Myometrial cell (primary cell): ENCODE results near the gene EPS15. TPM values are rescaled to one million over a fixed set of nuclear protein-coding genes. Genes with fewer than 3 reads are reported as not detected.

Experiments used
- total RNA-seq: library from RNA; depleted of rRNA; stranded (reverse); fragments of >200 nt; gene quantifications from 2 replicates; pipeline ENCODE4 v1.2.3, GENCODE V29; 2015

EPS15 gene
- total RNA-seq, result 36.2 and 57.9 TPM in 2 replicates

DNA sequence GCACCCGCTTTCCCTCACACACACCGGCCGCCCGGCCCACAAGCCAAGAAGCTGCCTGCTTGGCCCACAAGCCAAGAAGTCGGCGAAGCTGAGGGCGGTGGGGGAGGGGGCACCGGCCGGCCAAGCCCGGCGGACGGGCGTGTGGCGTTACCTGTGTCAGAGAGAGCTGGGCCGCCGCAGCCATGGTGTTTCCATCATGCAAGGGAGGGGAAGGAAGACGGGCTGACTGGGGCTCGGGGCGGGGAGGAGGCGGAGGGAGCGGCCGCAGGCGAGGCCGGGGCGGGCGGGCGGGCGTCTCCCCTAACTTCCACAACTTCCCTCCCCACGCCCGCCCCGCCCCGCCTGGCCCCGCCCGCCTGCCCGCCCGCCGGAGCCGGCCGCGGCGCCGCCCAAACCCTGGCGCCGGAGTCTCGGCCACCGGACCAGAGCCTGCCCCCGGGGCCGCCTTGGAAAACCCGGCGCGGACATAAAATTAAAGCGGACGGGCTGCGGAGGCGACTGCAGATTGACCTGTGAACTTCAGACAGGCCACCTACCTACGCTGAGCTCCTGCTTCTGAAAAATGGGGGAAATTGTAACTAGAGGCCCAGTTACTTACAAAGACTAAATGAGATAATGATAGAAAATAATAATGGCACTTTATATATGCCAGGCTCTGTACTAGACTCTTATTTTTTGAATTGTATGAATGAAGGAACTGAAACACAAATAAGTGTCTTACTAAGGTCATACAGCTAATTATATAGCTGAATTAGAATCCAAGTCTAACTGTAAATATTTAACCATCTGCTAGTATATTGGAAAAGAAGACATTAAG, at the start of gene EPS15:
Gene EPS15, minus strand, starts transcription at position 219 of the 817 bp plus-strand sequence. Its CDS starts 35 bp downstream, at position 184.

DNA sequence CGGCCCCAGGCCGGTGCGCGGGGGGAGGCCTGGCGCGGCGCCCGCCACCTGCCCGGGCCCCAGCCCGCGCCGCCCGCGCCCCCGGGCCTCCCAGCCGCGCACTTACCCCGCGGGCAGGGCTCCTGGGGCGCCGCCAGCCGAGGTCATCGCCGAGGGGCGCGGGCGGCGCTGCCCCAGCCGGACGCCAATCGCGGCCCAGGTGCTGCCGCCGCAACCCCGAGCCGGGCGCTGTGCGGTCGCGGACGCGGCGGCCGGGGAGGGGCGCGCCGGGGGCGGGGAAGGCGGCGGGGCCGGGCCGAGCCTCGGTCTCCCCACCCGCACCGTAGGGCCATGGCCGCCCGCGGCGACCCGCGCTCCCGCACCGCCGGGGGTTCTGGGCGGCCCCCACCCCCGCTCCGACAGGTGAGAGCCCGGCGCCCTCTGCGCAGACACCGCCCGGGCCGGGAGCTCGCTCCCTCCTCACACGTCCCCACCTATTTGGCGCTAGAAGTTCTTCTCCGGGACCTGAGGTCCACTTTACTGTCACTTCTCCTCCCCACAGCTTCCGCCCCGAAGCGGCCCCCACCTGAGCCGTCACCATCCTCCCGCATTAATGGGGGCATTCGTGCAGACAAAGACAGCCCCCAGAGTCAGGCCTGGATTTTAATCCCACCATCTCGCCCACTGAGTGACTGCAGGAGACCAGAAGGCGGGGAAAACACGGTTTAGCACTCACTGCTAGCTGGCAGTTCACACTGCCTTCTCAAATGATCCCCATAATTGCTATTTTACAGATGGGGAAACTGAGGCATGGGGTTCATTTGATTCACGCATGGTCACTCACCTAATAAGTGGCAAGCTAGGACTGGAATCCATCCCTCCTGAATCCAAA, 188.5 kb downstream of the EPS15 start, which contains the start of gene TTC39A:
Gene TTC39A, minus strand, starts transcription at position 232 of the 871 bp plus-strand sequence. Its CDS starts 85 bp downstream, at position 147.

Other genes with a start within 250 kb of the EPS15 start
- under 0.01 TPM in 1 of 2 replicates, not detected in the other for gene TTC39A, start 188.7 kb downstream of the EPS15 start, total RNA-seq
- 60.0 and 92.0 TPM in 2 replicates for gene OSBPL9, start 97.8 kb upstream of the EPS15 start, total RNA-seq